GM12878 (cell line): ENCODE data around the gene ZNF708. TPM values are rescaled to one million over a fixed set of nuclear protein-coding genes. Genes with fewer than 3 reads are reported as not detected.
A peak's percentile ranks its signal among the peaks of the same experiment; 100 is the strongest.

Source experiments
- ATAC-seq: fragments of 200-7000 bp; cut with Tn5 transposase; 3 replicates; pipeline ENCODE4 v1.9.1; 2020; ENCODE audit warnings: mild to moderate bottlenecking, moderate library complexity
- BruUV-seq: library from RNA; stranded (reverse); fragments of 400-500 nt; replicated peaks from 2 replicates; lab custom pipeline; 2021; lab: Mats Ljungman, UMichigan
- CTCF ChIA-PET: fragments of 300-600 bp; sonication (Branson Sonifier 250); formaldehyde crosslinking; extraction: SDS; loops from one replicate; lab custom pipeline; 2021; ENCODE audit warnings: inconsistent platforms; lab: Yijun Ruan, JAX
- POLR2A ChIA-PET: fragments of 350-600 bp; formaldehyde crosslinking; extraction: SDS; loops from one replicate; lab custom pipeline; 2021; ENCODE audit warnings: inconsistent platforms; lab: Charles Lee
- RAD21 ChIA-PET: fragments of 300-600 bp; sonication (Branson Sonifier 250); formaldehyde crosslinking; loops from one replicate; lab custom pipeline; 2023; ENCODE audit warnings: antibody characterized with exemption; ENCODE audit not compliant: unreplicated experiment; lab: Charles Lee
- SMC1A ChIA-PET: fragments of 300-600 bp; sonication (Branson Sonifier 250); formaldehyde crosslinking; loops from one replicate; lab custom pipeline; 2023; ENCODE audit not compliant: unreplicated experiment, uncharacterized antibody; lab: Charles Lee
- DNase-seq: peaks from one replicate; pipeline ENCODE4 v3.0.0-alpha.2; 2011; ENCODE audit warnings: low read depth, low spot score
- FAIRE-seq: peaks from 3 replicates; lab custom pipeline; 2011; peaks lifted over from hg19 to GRCh38; lab: Jason Lieb, UNC
- H2AFZ ChIP-seq: 2 replicates; pipeline ENCODE4 v1.6.0; 2011; ENCODE audit warnings: low read depth, low read length, control low read depth; ENCODE audit not compliant: control insufficient read depth
- H3K27ac ChIP-seq: 2 replicates; pipeline ENCODE4 v1.5.1; 2011; ENCODE audit warnings: control low read depth; ENCODE audit not compliant: control insufficient read depth, insufficient read depth
- H3K27me3 ChIP-seq, 2 experiments: replicated peaks in 1 of 2; 2 replicates each; pipeline versions ENCODE4 v1.6.0 to v1.6.1; 2011; ENCODE audit warnings: low read length in 1 of 2; ENCODE audit not compliant: control insufficient read depth in 2 of 2, insufficient read depth in 2 of 2
- H3K36me3 ChIP-seq, 2 experiments: 2 replicates each; pipeline ENCODE4 v1.5.1; 2011; ENCODE audit warnings: low read length in 1 of 2; ENCODE audit not compliant: control insufficient read depth in 2 of 2, insufficient read depth in 2 of 2
- H3K4me1 ChIP-seq: 2 replicates; pipeline ENCODE4 v1.6.1; 2011; ENCODE audit warnings: mild to moderate bottlenecking, low read length, moderate library complexity, mixed read lengths; ENCODE audit not compliant: control insufficient read depth, insufficient read depth
- H3K4me2 ChIP-seq: 2 replicates; pipeline ENCODE4 v1.6.0; 2011; ENCODE audit warnings: control low read depth; ENCODE audit not compliant: control insufficient read depth, insufficient read depth
- H3K4me3 ChIP-seq: fragments of 200-600 bp; sonication (generic); 2 replicates; pipeline ENCODE4 v1.5.1; 2016
- H3K79me2 ChIP-seq: 2 replicates; pipeline ENCODE4 v1.6.0; 2011; ENCODE audit warnings: low read length; ENCODE audit not compliant: control insufficient read depth, insufficient read depth
- H3K9ac ChIP-seq: 2 replicates; pipeline ENCODE4 v1.8.0; 2011; ENCODE audit warnings: low read length, control low read depth, mixed read lengths; ENCODE audit not compliant: control insufficient read depth, insufficient read depth
- H3K9me3 ChIP-seq: replicated peaks from 3 replicates; pipeline ENCODE4 v1.5.1; 2011; ENCODE audit warnings: mild to moderate bottlenecking, low read length; ENCODE audit not compliant: control insufficient read depth, insufficient read depth
- H4K20me1 ChIP-seq: 2 replicates; pipeline ENCODE4 v1.6.0; 2011; ENCODE audit not compliant: control insufficient read depth, insufficient read depth
- CBFB ChIP-seq: IDR thresholded peaks from 2 replicates; pipeline ENCODE4 v1.6.1; 2016; ENCODE audit warnings: antibody characterized with exemption, low read depth
- FOXK2 ChIP-seq: fragments of 450-650 bp; IDR thresholded peaks from 2 replicates; pipeline ENCODE4 v1.6.1; 2017; ENCODE audit warnings: mild to moderate bottlenecking, moderate library complexity
- GATAD2B ChIP-seq: fragments of 450-650 bp; conservative IDR thresholded peaks from 2 replicates; pipeline ENCODE4 v1.6.1; 2017; ENCODE audit warnings: low read depth, mild to moderate bottlenecking, moderate library complexity
- IKZF2 ChIP-seq, 2 experiments: fragments of 450-650 bp; IDR thresholded peaks; 2 replicates each; pipeline ENCODE4 v1.6.1; 2017; ENCODE audit warnings: mild to moderate bottlenecking in 2 of 2, moderate library complexity in 2 of 2
- PKNOX1 ChIP-seq: fragments of 450-650 bp; IDR thresholded peaks from 2 replicates; pipeline ENCODE4 v1.6.1; 2016; ENCODE audit warnings: mild to moderate bottlenecking
- POLR2A ChIP-seq: IDR thresholded peaks from 2 replicates; pipeline ENCODE4 v1.6.1; 2011; ENCODE audit warnings: low read depth, mild to moderate bottlenecking, low read length
- POLR2AphosphoS2 ChIP-seq: IDR thresholded peaks from 2 replicates; pipeline ENCODE4 v1.6.1; 2011; ENCODE audit warnings: low read depth, mild to moderate bottlenecking, low read length, improper control_type of control experiment, moderate library complexity
- RB1 ChIP-seq: fragments of 450-650 bp; formaldehyde crosslinking; IDR thresholded peaks from 2 replicates; pipeline ENCODE4 v1.6.1; 2017; ENCODE audit warnings: mild to moderate bottlenecking, borderline replicate concordance
- RFX5 ChIP-seq: IDR thresholded peaks from 2 replicates; pipeline ENCODE4 v1.6.1; 2011; ENCODE audit warnings: low read depth, low read length, improper control_type of control experiment
- SIX5 ChIP-seq: IDR thresholded peaks from 2 replicates; pipeline ENCODE4 v1.6.1; 2011; ENCODE audit warnings: mild to moderate bottlenecking, low read depth, low read length, moderate library complexity; ENCODE audit not compliant: severe bottlenecking
- SMARCA5 ChIP-seq: fragments of 450-650 bp; IDR thresholded peaks from 2 replicates; pipeline ENCODE4 v1.6.1; 2017; ENCODE audit warnings: mild to moderate bottlenecking
- SMC3 ChIP-seq: IDR thresholded peaks from 2 replicates; pipeline ENCODE4 v1.6.1; 2011; ENCODE audit warnings: low read length, improper control_type of control experiment, borderline replicate concordance
- SRF ChIP-seq, 2 experiments: IDR thresholded peaks; 2 replicates each; pipeline ENCODE4 v1.6.1; 2011; ENCODE audit warnings: low read depth in 2 of 2, low read length in 2 of 2, mild to moderate bottlenecking in 1 of 2, moderate library complexity in 1 of 2
- SUZ12 ChIP-seq: fragments of 200-600 bp; sonication (generic); IDR thresholded peaks from one replicate; pipeline ENCODE4 v1.6.1; 2018; ENCODE audit warnings: antibody characterized with exemption, mild to moderate bottlenecking; ENCODE audit not compliant: unreplicated experiment
- TAF1 ChIP-seq: IDR thresholded peaks from 2 replicates; pipeline ENCODE4 v1.6.1; 2011; ENCODE audit warnings: mild to moderate bottlenecking, low read depth, low read length, borderline replicate concordance
- USF2 ChIP-seq: IDR thresholded peaks from 2 replicates; pipeline ENCODE4 v1.6.1; 2011; ENCODE audit warnings: low read depth, low read length, improper control_type of control experiment, borderline replicate concordance
- YY1 ChIP-seq: IDR thresholded peaks from 2 replicates; pipeline ENCODE4 v1.6.1; 2011; ENCODE audit warnings: low read depth, mild to moderate bottlenecking, low read length
- WGBS: methylation state at CpG from one replicate; pipeline ENCODE4 v1.1.6; 2016; ENCODE audit warnings: low lambda C conversion rate; ENCODE audit not compliant: insufficient replicate concordance, insufficient coverage; ENCODE audit errors: missing lambda C conversion rate; 5-methylcytosine and 5-hydroxymethylcytosine counted together
- in situ Hi-C: fragments of 300-500 bp; cut with MboI; formaldehyde crosslinking; loops from 9 replicates; pipeline ENCODE4 v1.14.3; 2018; ENCODE audit warnings: mixed read lengths
- intact Hi-C: fragments of 100-400 bp; cut with micrococcal nuclease; formaldehyde crosslinking; loops from one replicate; pipeline ENCODE4 v1.14.2; 2022; ENCODE audit not compliant: unreplicated experiment
- polyA plus RNA-seq, 11 experiments: library from polyadenylated mRNA; depleted of rRNA in 4 of 11; unstranded in 6 of 11; stranded (reverse) in 5 of 11; fragments of >200 nt; fragmentation: Nextera tagmentation in 4 of 11; fragmentation: Illumina TruSeq in 1 of 11; extraction: Ambion mirVana in 4 of 11; extraction: Trizol in 1 of 11; gene quantifications; 1 replicate in 1 of 11; 2 replicates in 10 of 11; pipeline versions ENCODE4 v1.2.1 to v1.2.3, GENCODE V29; 2011 to 2016; ENCODE audit warnings: inconsistent platforms in 2 of 11, missing spikeins in 2 of 11, low read depth in 1 of 11
- total RNA-seq, 4 experiments: library from RNA; depleted of rRNA in 3 of 4; stranded (reverse); fragments of >200 nt in 3 of 4; fragmentation: Illumina TruSeq in 1 of 4; extraction: Trizol in 1 of 4; gene quantifications; 2 replicates each; pipeline versions ENCODE4 v1.2.1 to v1.2.3, GENCODE V29; 2013 to 2021
- TF ChIP-seq, protein P1 (sequence below): fragments of 450-650 bp; conservative IDR thresholded peaks from 2 replicates; pipeline ENCODE4 v1.6.1; 2017; ENCODE audit warnings: mild to moderate bottlenecking, moderate library complexity

The ZNF708 gene
- total and polyA plus RNA-seq, 10 of the 15 experiments (the other 5 are each of a cell fraction or from before 2014, with no cell fraction given) = 2.7 to 15.9 (median 8.4) TPM

DNA sequence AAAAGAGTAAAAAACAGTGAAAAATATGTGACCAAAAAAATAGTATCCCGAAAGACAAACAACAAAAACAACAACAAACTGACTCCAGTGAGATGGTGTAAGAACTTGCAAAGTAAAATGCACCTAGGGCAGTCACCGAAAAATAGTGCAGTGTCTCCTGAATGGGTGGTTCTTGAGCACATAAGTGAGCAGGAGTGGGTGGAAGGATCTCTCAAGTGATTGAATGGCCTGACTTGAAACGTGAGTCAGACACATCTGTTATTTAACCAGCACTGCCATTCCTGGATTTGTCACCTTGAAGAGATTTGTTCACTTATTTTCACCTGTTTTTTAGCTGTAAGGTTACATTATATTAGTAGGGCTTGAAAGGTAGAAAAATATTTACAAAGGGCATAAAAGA is 33.1 kb upstream of the ZNF708 start (continued):
- TF ChIP-seq SUZ12 (no peak), POLR2AphosphoS2 (no peak), FOXK2 (no peak), RB1 (no peak), SIX5 (no peak), SMC3 (no peak)

DNA sequence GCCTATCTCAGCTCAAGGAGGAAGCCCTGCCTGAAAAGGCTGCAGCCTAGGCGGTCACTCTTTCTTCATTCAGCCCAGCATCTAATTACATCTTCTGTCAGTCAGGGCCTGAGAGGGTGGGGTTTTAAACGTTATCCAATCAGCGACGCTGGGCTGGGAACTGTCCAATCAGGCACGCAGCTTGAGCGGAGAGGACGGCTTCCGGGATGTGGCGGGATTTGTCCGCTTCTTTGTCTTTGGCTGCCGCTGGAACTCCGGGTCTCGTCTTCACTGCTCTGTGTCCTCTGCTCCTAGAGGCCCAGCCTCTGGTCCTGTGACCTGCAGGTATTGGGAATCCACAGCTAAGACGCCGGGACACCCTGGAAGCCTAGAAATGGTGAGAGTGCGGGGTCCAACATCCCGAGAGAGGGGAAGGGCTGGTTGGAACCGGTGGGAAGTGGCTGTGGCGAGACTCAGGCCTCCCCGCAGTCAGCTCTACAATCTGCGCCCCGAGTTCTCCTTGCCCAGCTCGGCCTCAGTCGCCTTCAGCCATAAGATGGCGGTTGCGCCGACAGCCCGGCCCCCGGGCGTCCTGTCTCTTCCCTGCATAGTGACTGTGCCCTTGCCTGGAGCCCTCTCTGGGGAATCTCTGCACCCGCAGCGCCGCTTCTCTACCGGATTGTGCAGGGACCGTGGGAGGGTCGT is 29.7 kb upstream of the ZNF708 start, which contains the start of gene ZNF738:
TSS of gene ZNF738 (plus strand) at position 233 of the 684 bp plus-strand sequence. CDS start at position 374, 141 bp downstream.
- Histone ChIP-seq H3K4me1 (no peaks in the 10 kb centered on the region), H3K36me3 (peaks cover 0 to 2% of the 10 kb centered on the region in 2 experiments; a peak in 1 of 4 replicates), H3K4me3 (peak within 1 kb of the TSS; percentile 93), H3K4me2 (peak within 1 kb of the TSS; percentile 50), H3K9ac (peak within 1 kb of the TSS; percentile 88), H3K9me3 (peaks cover 10% of the 10 kb centered on the region), H3K79me2 (peaks cover 3% of the 10 kb centered on the region; the same call in 1 of the 2 replicates), H2AFZ (peak within 1 kb of the TSS; percentile 80), H3K27me3 (no peaks in the 10 kb centered on the region), H3K27ac (peak within 1 kb of the TSS; percentile 84), H4K20me1 (no peaks in the 10 kb centered on the region)
- ATAC-seq (peak; percentile 99), DNase-seq (peak; percentile 86), FAIRE-seq (peak; percentile 99)
- RAD21 ChIA-PET = interaction anchor here (0.6 to 1.3 kb wide), 2 partner anchors 38 to 1950 kb away, joined by 3 read pairs; partner anchors contain the start of gene ZNF493
- SMC1A ChIA-PET = interaction anchor here (1.2 kb wide), 1 partner anchor 38 kb away, joined by 8 read pairs; the partner anchor contains the start of gene ZNF493
- WGBS = 2% methylated on average over 27 of the region's 36 CpGs
- in situ Hi-C loops (no loop called here), intact Hi-C loops (no loop called here)
- CTCF ChIA-PET = interaction anchor here (0.6 to 1.2 kb wide), 4 partner anchors 30 to 526 kb away, joined by 3 to 5 read pairs (median 3); partner anchors contain the start of genes ZNF493 and ZNF708
- POLR2A ChIA-PET = interaction anchor here (1.7 kb wide), 1 partner anchor 30 kb away, joined by 8 read pairs; the partner anchor contains the start of gene ZNF708
- TSS peak; percentile 63 for BruUV-seq
- TF ChIP-seq GATAD2B (0 out of 2 replicates have a peak, but pooled peaks have one; percentile 40), YY1 (peak; percentile 87), IKZF2 (IDR thresholded peaks at IDR 0.05) (0 out of 4 replicates have a peak, but pooled peaks of 1 of the 2 experiments have one; percentile 23), SRF (IDR thresholded peaks at IDR 0.05; ENCODE audit: low read depth in 2 of 2, low read length in 2 of 2) (peak in 1 of 2 experiments; percentile 78; a peak in 2 of 4 replicates), PKNOX1 (peak; percentile 97), USF2 (no peak), SMARCA5 (peak; percentile 33; the same call in 1 of the 2 replicates), POLR2A (peak; percentile 85), RFX5 (peak; percentile 77), CBFB (peak; percentile 59; the same call in 1 of the 2 replicates), TAF1 (peak; percentile 85; the same call in 1 of the 2 replicates)
- TF ChIP-seq, protein P1, sequence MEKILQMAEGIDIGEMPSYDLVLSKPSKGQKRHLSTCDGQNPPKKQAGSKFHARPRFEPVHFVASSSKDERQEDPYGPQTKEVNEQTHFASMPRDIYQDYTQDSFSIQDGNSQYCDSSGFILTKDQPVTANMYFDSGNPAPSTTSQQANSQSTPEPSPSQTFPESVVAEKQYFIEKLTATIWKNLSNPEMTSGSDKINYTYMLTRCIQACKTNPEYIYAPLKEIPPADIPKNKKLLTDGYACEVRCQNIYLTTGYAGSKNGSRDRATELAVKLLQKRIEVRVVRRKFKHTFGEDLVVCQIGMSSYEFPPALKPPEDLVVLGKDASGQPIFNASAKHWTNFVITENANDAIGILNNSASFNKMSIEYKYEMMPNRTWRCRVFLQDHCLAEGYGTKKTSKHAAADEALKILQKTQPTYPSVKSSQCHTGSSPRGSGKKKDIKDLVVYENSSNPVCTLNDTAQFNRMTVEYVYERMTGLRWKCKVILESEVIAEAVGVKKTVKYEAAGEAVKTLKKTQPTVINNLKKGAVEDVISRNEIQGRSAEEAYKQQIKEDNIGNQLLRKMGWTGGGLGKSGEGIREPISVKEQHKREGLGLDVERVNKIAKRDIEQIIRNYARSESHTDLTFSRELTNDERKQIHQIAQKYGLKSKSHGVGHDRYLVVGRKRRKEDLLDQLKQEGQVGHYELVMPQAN = peak; percentile 83
